Activated CD8-positive, alpha-beta memory T cell treated with anti-CD3 and anti-CD28 coated beads, Interleukin-2, amount 10 ng/mL, durations not matched to agents 7 days and 5 days (primary cell): Measurements from ENCODE around the gene KBTBD8. TPM values are rescaled to one million over a fixed set of nuclear protein-coding genes. Genes with fewer than 3 reads are reported as not detected.

Experiments
- ATAC-seq: fragments of 150-1000 bp; cut with Tn5 transposase; one replicate; pipeline ENCODE4 v1.10.0; 2021; ENCODE audit warnings: moderate library complexity
- CTCF ChIA-PET: fragments of 350-600 bp; sonication (Branson Sonifier 250); formaldehyde crosslinking; loops from one replicate; lab custom pipeline; 2021; ENCODE audit warnings: antibody characterized with exemption; lab: Charles Lee
- DNase-seq: peaks from one replicate; pipeline ENCODE4 v3.0.0-alpha.2; 2020
- H3K27ac Mint-ChIP-seq: one replicate; pipeline ENCODE4 v1.8.0; 2021; ENCODE audit warnings: mild to moderate bottlenecking, mixed read lengths
- H3K27me3 Mint-ChIP-seq: one replicate; pipeline ENCODE4 v1.8.0; 2021; ENCODE audit warnings: mixed read lengths
- H3K36me3 Mint-ChIP-seq: one replicate; pipeline ENCODE4 v1.8.0; 2021; ENCODE audit warnings: mild to moderate bottlenecking, mixed read lengths
- H3K4me1 Mint-ChIP-seq: one replicate; pipeline ENCODE4 v1.8.0; 2021; ENCODE audit warnings: mixed read lengths
- H3K4me3 Mint-ChIP-seq: one replicate; pipeline ENCODE4 v1.8.0; 2021; ENCODE audit warnings: mild to moderate bottlenecking, moderate library complexity, mixed read lengths
- H3K9me3 Mint-ChIP-seq: one replicate; pipeline ENCODE4 v1.8.0; 2022; ENCODE audit warnings: low read depth, mixed read lengths
- total RNA-seq, 2 experiments: library from RNA; stranded (reverse); gene quantifications; one replicate each; pipeline ENCODE4 v1.2.3, GENCODE V29; 2021

The KBTBD8 gene
- total RNA-seq, 2 experiments from 2014 or later: 10.4 to 19.2 TPM

DNA sequence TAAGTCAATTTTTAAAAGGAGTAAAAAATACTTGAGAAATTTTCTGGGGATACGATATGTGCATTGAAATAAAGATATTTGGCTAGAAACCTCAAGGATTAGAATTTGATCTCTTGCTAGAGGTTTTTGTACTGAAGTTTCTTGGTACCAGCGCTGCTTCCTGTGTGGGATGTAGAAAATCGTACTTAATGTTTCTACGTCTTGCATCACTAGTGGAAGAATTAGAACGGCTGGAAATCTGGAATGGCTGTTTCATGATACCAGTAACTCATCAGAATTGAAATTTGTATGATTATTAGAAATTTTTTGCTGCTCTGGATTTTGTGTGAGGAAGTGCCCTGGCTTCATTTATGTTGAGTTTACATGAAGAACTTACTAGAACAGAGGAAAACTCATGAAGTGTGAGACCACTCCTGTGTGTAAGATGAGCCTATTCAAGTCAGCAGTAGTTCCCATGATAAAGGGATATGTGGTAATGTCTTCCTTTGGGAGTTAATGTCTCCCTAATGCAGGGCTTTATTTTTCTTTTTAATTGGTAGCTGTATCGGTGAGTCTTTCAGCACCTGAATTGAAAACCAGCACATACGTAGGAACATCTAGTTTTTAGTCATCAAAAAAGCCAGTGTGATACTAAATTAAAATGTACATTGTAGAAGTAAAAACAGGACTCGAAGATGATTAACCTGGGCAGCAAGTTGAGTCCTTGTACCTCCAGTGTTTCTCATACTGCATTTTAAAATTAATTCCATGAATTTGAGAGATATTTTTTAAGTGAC lies 3.2 kb downstream of the KBTBD8 start:
- no peak for DNase-seq
- peak overlapping the region; percentile 72 for H3K27ac Mint-ChIP-seq
- no peak for ATAC-seq
- H3K9me3 Mint-ChIP-seq: no peaks in the 10 kb centered on the region
- H3K36me3 Mint-ChIP-seq: peaks cover 41% of the 10 kb centered on the region
- H3K27me3 Mint-ChIP-seq: peaks cover 7% of the 10 kb centered on the region
- H3K4me1 Mint-ChIP-seq: peaks cover 51% of the 10 kb centered on the region
- CTCF ChIA-PET: no interaction called here
- peak overlapping the region; percentile 41 for H3K4me3 Mint-ChIP-seq

DNA sequence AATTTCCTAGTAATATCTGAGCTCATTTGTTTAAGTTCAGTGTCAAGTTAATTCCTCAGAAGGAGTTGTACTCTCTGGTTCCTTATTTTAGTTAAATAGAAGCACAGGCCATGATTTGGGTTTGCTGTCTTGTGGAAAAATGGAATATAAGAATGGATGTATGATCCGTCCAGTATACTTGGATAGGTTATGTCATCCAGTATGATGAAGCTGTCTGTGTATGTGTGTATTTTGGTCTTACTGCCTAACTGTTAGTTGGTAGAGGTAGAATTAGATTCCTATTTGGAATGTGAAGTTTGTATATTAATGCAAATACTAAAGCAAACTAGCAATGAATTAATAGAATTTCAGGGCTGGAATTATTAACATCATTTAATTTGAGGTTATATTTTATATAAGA lies 7.9 kb downstream of the KBTBD8 start:
- no peak overlapping the region for H3K4me3 Mint-ChIP-seq
- H3K4me1 Mint-ChIP-seq: peaks cover 26% of the 10 kb centered on the region
- H3K27me3 Mint-ChIP-seq: no peaks in the 10 kb centered on the region
- CTCF ChIA-PET: interaction anchor here (1.0 to 1.7 kb wide), 2 partner anchors 15 to 34 kb away, joined by 3 read pairs; no protein-coding TSS in a partner anchor
- H3K9me3 Mint-ChIP-seq: no peaks in the 10 kb centered on the region
- H3K36me3 Mint-ChIP-seq: peaks cover 64% of the 10 kb centered on the region
- no peak overlapping the region for H3K27ac Mint-ChIP-seq
- ATAC-seq (no peak), DNase-seq (no peak)

DNA sequence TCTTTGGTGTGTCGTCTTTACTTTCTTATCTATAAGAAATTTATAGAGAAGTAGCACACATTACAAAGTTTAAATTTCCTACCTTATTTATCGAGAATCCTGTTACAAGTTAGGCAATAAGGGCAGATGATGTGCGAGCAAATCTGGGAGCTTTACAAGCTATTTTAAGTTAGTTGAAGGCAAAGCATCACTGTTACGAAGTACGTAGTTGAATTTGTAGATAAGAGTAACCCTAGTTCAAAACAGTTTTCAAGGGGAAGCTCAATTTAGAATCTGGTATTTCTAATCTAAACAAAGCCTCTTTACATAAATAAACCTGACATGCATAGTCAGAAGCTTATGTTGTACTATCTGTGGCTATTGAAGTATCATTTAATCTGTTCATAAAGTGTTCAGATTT lies 8.4 kb downstream of the KBTBD8 start:
- Mint-ChIP-seq H3K4me1 (peaks cover 22% of the 10 kb centered on the region), H3K27ac (no peak overlapping the region), H3K36me3 (peaks cover 62% of the 10 kb centered on the region), H3K27me3 (no peaks in the 10 kb centered on the region), H3K9me3 (no peaks in the 10 kb centered on the region), H3K4me3 (no peak overlapping the region)
- ATAC-seq (no peak), DNase-seq (no peak)
- CTCF ChIA-PET: interaction anchor here (1.0 to 1.7 kb wide), 2 partner anchors 16 to 34 kb away, joined by 3 read pairs; no protein-coding TSS in a partner anchor

DNA sequence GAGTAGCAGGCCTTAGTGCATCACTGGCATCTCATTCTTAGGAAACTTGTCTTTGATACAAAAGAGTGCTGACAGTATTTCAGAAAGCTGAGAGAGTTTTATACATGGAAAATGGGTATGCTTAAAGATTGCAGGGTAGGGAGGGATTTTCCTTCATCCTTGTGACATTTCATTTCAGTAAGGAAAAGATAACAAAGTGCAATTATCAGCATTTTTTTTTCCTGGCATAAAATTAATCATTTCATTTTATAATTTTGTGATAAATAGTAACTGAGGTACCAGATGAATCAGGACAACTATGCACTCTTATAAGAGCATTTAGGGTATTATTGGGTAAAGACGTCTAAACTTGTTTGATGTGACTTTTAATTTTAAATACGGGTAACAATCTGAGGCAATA lies 10.3 kb downstream of the KBTBD8 start:
- Mint-ChIP-seq H3K4me3 (no peak overlapping the region), H3K27ac (no peak overlapping the region), H3K27me3 (no peaks in the 10 kb centered on the region), H3K36me3 (peaks cover 57% of the 10 kb centered on the region), H3K4me1 (peaks cover 14% of the 10 kb centered on the region), H3K9me3 (no peaks in the 10 kb centered on the region)
- ATAC-seq (no peak), DNase-seq (no peak)
- CTCF ChIA-PET: no interaction called here

DNA sequence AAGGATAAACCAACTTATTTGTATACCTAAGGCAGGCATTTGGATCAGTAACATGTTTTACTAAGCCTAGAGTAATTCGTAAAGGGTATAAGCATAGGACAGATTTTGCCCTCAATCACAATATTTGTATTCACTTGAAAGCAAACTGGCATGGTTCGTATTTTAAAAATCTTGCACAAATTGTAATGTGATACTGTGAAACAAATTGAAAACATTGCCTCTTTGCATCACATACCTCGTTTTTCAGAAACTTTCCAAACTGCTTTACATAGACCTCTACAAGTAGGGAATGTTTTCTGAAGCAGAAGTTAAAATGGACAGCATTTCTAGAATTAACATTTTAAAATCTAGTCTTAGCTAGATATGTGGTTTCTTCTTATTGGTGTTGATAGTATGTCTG lies 11.6 kb downstream of the KBTBD8 start:
- no peaks in the 10 kb centered on the region for H3K9me3 Mint-ChIP-seq
- H3K4me3 Mint-ChIP-seq: no peak overlapping the region
- no peak for DNase-seq
- peaks cover 7% of the 10 kb centered on the region for H3K4me1 Mint-ChIP-seq
- CTCF ChIA-PET: no interaction called here
- no peak for ATAC-seq
- no peaks in the 10 kb centered on the region for H3K27me3 Mint-ChIP-seq
- H3K27ac Mint-ChIP-seq: no peak overlapping the region
- H3K36me3 Mint-ChIP-seq: peaks cover 46% of the 10 kb centered on the region

DNA sequence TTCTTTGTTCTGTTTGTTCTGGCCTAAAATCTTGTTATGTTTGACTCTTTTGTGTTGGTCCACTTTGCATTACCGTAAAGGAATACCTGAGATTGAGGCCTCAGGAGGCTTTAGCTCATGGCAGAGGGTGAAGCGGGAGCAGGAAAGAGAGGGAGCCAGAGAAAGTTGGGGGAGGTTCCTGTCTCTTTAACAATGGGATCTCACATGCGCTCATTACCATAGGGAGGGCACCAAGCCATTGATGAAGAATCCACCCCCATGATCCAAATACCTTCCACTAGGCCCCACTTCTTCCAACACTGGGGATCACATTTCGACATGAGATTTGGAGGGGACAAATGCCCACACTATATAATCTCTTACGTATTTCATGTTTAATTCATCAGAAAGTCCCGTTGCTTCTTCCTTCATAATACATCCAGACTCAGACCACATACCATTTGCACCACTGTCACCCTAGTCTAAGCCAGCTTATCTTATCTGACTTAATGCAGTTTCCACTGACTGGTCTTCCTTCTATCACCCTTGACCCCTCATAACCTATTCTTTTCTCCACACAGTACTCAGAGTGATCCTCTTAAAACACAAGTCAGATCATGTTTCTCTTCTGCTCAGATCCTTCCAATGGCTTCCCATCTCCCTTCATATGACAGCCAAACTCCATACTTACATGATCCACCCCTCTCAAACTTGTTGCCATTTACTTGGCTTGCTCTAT lies 13.5 kb downstream of the KBTBD8 start:
- Mint-ChIP-seq H3K9me3 (no peaks in the 10 kb centered on the region), H3K4me3 (no peak overlapping the region), H3K36me3 (peaks cover 33% of the 10 kb centered on the region), H3K4me1 (peaks cover 3% of the 10 kb centered on the region), H3K27me3 (no peaks in the 10 kb centered on the region), H3K27ac (no peak overlapping the region)
- CTCF ChIA-PET: no interaction called here
- ATAC-seq: no peak
- no peak for DNase-seq

DNA sequence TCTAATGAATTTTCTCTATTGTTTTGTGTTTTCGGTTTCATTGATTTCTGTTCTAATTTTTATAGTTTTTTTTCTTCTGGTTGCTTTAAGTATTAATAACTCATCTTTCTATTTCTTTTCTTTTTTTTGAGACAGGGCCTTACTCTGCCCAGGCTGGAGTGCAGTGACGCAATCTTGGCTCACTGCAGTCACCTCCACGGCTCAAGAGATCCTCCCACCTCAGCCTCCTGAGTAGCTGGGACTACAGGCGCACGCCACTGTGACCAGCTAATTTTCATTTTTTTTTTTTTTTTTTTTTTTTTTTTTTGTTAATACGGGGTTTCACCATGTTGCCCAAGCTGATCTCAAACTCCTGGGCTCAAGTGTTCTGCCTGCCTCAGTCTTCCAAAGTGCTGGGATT lies 14.5 kb downstream of the KBTBD8 start:
- Mint-ChIP-seq H3K27me3 (no peaks in the 10 kb centered on the region), H3K4me3 (no peak overlapping the region), H3K4me1 (peaks cover 4% of the 10 kb centered on the region), H3K27ac (no peak overlapping the region), H3K36me3 (peaks cover 31% of the 10 kb centered on the region), H3K9me3 (no peaks in the 10 kb centered on the region)
- DNase-seq: no peak
- no peak for ATAC-seq
- CTCF ChIA-PET: no interaction called here

DNA sequence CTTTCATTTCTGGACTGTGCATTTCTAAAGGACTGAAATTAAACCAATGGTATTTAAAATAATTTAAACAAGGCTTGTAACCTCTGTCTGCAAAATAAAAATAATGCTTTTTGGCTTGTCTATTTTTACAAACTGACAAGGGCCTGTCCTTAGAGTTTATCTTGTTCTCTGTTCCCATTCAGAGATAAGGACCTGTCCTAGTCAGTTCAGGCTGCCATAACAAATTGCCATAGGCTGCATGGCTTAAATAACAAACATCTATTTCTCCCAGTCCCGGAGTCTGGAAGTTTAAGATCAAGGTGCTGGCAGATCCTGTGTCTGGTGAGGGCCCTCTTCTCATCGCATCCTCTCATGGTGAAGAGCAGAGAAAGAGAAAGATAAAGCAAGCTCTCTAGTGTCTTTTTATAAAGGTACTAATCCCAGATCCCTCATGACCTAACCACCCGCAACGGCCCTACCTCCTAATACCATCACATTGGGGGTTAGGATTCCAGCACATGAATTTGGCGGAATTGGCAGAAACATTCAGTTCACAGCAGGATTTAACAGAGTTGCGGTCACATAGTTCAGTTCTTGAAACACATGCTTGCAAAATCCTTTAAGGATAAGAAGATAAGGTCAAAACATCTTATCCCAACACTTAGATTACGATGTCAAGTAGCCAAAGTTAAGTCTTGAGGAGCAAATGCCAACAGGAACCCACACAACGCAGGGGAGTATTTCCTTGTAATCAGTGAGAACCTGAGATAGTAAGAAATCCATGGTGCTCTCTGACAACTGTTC lies 17.8 kb downstream of the KBTBD8 start:
- CTCF ChIA-PET: no interaction called here
- peaks cover 3% of the 10 kb centered on the region for H3K27me3 Mint-ChIP-seq
- H3K4me3 Mint-ChIP-seq: no peak overlapping the region
- no peaks in the 10 kb centered on the region for H3K9me3 Mint-ChIP-seq
- DNase-seq (no peak), ATAC-seq (no peak)
- H3K36me3 Mint-ChIP-seq: peaks cover 8% of the 10 kb centered on the region
- peaks cover 4% of the 10 kb centered on the region for H3K4me1 Mint-ChIP-seq
- no peak overlapping the region for H3K27ac Mint-ChIP-seq

DNA sequence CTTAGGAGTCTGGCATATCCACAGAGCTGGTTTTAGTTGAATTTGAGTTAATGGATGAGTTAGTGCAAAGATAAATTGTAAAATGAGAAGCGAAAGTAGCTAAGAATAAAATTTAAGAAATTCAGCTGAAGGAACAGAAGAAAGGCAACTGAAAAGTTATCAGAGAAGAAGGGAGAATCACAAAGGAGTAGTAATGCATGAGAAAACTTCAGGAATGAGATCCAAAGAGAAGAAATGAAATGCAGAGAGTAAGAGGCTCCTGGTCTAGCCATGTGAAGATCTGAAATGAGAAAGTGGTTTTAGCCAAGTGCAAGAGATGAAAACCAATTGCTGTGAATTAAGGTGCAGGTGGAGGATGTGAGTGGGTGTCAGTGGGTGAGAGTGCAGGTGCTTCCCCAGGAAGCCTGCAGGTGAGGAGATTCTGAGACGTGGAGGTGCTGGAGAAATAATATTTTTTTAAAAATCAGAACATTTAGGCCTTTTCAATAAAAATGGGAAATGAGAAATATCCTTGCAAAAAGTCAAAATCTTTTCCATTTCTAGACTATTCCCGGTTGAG lies 18.5 kb downstream of the KBTBD8 start:
- DNase-seq: no peak
- CTCF ChIA-PET: no interaction called here
- peaks cover 4% of the 10 kb centered on the region for H3K27me3 Mint-ChIP-seq

DNA sequence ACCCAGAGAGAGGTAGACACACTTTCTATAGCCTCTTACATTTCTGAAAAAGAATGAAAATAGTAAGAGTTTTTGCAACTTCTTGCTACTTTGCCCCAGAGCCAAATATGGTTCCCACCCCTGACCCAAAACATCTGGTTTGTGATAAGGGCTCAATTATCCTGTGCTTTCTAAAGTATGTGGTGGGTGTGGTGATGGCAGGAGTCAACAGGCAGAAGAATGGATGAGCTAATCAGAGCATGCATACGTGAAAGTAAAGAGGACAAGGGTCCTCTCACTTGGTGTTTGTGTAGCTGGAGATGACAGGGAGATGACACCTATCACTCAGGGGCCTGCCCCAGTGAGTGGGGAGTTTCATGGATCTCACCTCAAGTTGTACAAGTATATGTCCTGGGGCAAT lies 19.1 kb downstream of the KBTBD8 start:
- peaks cover 4% of the 10 kb centered on the region for H3K27me3 Mint-ChIP-seq
- peaks cover under 1% of the 10 kb centered on the region for H3K36me3 Mint-ChIP-seq
- no peak overlapping the region for H3K27ac Mint-ChIP-seq
- peaks cover 4% of the 10 kb centered on the region for H3K4me1 Mint-ChIP-seq
- no peak for ATAC-seq
- DNase-seq: no peak
- H3K9me3 Mint-ChIP-seq: no peaks in the 10 kb centered on the region
- H3K4me3 Mint-ChIP-seq: no peak overlapping the region
- CTCF ChIA-PET: no interaction called here

More for the DNA sequence above, 18.5 kb downstream of the KBTBD8 start:
- H3K9me3 Mint-ChIP-seq: no peaks in the 10 kb centered on the region
- ATAC-seq: no peak
- peaks cover 6% of the 10 kb centered on the region for H3K36me3 Mint-ChIP-seq
- peaks cover 4% of the 10 kb centered on the region for H3K4me1 Mint-ChIP-seq
- H3K27ac Mint-ChIP-seq: no peak overlapping the region
- H3K4me3 Mint-ChIP-seq: no peak overlapping the region

DNA sequence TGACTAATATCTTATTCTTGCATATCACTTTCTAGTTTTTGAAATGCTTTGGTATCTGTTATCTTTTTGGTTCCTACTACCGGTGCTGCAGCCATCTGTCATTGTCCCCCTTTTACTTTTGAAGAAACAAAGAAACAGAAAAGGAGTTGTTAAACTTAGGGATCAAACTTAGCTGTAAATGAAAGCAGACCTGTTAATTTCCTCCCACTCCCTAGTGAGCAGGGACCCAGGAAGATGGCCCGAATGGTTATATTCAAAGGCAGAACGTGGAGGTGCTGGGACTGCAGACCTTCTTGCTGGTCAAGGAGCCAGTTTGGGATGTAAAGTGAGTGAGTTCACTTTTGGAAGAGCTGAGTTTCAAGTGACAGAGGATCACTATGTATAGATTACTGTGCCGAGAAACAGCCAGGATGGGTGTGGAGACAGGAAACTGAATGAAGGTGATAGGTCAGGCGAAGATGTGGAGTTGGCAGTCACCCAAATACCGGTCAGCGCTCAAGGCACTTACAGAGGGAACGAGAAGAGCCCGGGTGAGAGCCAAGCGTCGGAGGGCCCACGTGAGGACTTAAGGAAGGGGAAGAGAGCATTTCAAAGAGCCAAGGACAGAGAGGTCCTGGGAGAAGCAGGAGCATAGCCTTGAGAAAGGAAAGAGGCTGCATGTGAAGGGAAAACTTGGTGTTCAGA lies 20.1 kb downstream of the KBTBD8 start:
- no peak overlapping the region for H3K27ac Mint-ChIP-seq
- DNase-seq (no peak), ATAC-seq (no peak)
- no peaks in the 10 kb centered on the region for H3K36me3 Mint-ChIP-seq
- H3K4me1 Mint-ChIP-seq: peaks cover 4% of the 10 kb centered on the region
- H3K27me3 Mint-ChIP-seq: peaks cover 4% of the 10 kb centered on the region
- H3K9me3 Mint-ChIP-seq: no peaks in the 10 kb centered on the region
- CTCF ChIA-PET: interaction anchor here (1.3 kb wide), 1 partner anchor 46 kb away, joined by 3 read pairs; no protein-coding TSS in a partner anchor
- H3K4me3 Mint-ChIP-seq: no peak overlapping the region

DNA sequence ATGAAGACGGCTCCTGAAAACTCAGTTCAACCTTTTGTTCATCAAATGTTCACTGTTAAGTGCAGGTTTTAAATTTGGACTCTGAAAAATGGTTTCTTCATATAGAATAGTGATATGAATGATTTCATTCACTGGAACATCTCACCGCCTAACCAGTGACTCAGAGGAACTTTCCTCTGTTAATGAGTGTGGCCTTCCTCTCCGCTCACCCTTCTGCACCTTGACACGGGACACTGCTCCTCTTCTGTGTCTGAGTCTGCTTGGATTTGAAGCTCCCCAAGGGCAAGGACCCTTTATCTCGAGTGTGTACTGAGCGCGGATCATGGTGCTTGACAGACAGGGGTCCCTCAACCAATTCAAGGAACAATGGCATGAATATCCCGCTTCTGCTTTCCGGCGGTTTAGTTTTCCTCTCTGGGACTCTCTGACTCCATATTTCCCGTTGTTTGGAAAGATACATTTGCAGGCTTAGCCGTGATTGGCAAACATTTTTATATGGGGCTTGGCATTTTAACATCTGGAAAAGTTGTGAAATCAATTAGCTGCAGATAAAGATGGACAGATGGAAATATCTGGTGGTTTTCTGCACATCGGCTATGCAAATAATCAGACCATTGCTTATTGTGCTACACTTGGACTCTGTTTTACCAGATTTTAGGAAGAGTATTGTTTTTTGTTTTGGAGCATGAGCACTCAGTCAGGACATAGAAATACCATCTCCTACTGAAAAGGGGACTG lies 20.9 kb downstream of the KBTBD8 start:
- no peaks in the 10 kb centered on the region for H3K9me3 Mint-ChIP-seq
- peaks cover 4% of the 10 kb centered on the region for H3K4me1 Mint-ChIP-seq
- CTCF ChIA-PET: interaction anchor here (1.3 kb wide), 1 partner anchor 47 kb away, joined by 3 read pairs; no protein-coding TSS in a partner anchor
- H3K27ac Mint-ChIP-seq: no peak overlapping the region
- DNase-seq (no peak), ATAC-seq (no peak)
- peaks cover 7% of the 10 kb centered on the region for H3K27me3 Mint-ChIP-seq
- H3K4me3 Mint-ChIP-seq: no peak overlapping the region
- H3K36me3 Mint-ChIP-seq: no peaks in the 10 kb centered on the region
